GM20000 (cell line): ENCODE measurements around the gene ADRA2B.

Source experiments
- DNase-seq: peaks from one replicate; pipeline ENCODE4 v3.0.0; 2012; ENCODE audit warnings: low spot score
- TF ChIP-seq, protein P1 (sequence below): IDR thresholded peaks from 2 replicates; pipeline ENCODE4 v1.5.1; 2012; ENCODE audit warnings: mild to moderate bottlenecking, control low read depth; ENCODE audit errors: extremely low read depth, missing control alignments

The ADRA2B gene

DNA sequence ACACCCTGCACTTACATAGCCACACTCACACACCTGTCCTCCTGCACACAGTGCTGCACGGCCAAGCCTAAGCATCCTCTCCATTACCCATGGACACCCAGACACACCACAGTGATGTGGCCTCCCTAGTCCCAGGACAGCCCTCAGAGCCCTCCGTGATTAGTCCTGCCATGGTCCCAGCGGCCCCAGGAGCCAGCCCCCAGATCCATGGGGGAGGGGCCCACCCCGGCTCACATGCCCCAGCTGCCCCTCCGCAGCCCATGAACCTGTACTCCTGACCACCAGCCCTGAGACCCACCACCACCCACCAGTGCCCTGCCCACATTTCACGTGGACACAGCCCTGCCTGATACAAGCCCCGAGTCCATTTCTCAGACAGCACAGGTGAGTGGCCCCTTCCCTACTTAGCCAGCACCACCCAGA is 36.9 kb upstream of the ADRA2B start:
- no peak for DNase-seq
- TF ChIP-seq, protein P1, sequence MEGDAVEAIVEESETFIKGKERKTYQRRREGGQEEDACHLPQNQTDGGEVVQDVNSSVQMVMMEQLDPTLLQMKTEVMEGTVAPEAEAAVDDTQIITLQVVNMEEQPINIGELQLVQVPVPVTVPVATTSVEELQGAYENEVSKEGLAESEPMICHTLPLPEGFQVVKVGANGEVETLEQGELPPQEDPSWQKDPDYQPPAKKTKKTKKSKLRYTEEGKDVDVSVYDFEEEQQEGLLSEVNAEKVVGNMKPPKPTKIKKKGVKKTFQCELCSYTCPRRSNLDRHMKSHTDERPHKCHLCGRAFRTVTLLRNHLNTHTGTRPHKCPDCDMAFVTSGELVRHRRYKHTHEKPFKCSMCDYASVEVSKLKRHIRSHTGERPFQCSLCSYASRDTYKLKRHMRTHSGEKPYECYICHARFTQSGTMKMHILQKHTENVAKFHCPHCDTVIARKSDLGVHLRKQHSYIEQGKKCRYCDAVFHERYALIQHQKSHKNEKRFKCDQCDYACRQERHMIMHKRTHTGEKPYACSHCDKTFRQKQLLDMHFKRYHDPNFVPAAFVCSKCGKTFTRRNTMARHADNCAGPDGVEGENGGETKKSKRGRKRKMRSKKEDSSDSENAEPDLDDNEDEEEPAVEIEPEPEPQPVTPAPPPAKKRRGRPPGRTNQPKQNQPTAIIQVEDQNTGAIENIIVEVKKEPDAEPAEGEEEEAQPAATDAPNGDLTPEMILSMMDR, result no peak

DNA sequence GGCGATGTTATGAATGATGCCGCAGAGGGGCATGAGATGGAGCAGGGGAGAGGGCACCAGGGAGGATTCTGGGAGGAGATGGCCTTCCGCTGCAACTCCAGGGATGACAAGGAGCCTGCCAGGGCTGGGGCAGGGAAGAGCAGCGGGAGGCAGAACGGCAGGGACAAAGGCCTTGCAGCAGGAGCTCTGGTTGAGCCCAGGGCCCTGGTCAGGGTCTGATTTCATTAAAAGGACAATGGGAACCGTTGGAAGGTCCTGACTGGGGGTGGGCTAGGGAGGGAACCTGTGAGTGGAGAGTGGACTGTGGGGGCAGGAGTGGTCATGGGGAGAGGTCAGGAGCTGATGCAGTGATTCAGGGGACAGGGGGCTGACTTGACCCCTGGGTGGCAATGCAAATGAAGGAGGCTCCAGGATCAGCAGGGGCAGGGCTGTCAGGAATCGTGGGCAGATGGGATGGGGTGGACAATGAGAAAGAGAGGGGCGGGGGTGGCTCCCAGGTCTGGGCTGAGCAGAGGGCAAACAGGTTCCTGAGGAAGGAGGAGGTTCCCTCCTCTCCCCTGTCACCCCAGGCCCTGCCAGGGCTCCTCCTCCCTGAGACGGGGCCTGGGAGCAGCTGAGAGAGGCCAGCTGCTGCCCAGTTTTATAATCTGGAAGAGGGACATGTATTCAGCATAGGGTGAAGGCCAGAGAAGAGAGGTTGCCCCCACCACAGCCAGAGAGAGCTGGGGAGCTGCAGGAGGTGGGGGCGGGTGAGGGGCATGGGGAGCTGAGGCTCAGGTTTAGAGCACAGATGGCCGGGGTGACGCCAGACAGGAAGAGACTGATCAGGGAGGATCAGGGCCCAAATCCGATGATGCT is 36.2 kb upstream of the ADRA2B start:
- TF ChIP-seq, protein P1, result no peak
- no peak for DNase-seq

DNA sequence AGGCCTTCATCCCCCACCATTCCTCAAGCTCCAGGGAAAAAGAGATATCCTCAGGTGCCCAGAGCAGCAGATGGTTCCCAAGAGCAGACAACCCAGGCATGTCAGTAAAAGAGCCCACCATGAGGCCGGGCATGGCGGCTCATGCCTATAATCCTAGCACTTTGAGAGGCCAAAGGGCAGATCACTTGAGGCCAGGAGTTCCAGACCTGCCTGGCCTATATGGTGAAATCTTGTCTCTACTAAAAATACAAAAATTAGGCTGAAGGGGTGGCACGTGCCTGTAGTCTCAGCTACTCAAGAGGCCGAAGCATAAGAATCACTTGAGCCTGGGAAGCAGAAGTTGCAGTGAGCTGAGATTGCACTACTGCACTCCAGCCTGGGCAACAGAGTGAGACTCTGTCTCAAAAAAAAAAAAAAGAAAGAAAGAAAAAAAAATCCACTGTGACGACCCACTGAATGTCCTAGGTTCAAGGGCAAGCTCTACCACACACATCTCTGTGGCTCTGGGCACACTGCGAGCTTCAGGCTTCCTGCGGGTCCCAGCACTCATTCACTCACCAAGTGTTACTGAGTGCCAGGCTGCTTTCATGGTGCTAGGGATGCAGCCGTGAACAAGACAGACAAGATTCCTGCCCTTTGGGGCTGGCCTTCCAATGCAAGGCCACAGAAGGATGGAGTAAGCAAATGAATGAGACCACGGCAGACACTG is 35.4 kb upstream of the ADRA2B start:
- no peak for DNase-seq

DNA sequence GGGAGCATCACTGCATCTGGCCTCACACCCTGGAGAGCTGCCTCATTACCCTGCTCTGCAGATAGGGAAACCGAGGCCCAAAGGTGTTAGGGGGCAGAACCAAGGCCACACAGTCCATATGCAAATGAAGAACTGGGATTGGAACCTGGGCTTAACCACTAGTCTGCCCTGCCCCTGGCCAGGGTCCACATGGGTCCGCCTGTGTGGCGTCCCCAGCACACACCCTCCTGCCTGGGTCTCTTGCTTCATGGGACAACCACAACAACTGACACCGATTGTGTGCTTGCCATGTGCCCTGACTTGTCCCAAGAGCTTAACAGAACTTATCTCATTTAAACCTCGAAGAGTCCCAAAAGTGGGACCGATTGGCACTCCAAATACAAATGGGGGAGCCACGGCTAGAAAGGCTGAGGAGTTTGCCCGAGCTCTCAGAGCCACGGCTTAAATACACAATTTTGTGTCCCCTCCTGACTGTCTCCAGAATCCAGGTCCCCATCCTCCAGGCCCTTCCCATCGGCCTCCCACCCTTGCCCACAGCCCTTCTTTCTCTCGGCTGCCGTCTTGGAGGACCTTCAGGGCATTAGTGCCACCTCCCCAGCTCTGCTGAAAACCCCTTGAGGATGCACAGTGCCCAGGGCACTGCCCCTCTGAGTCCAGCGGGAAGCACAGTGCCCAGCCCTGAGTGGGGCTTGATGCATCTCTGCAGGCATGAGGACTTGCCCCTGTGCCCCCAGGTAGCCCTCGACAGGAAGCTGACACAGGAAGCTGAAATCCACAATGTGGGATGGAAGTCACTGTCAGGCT is 34.6 kb upstream of the ADRA2B start:
- no peak for DNase-seq
- TF ChIP-seq, protein P1, result no peak

More for the DNA sequence above, 35.4 kb upstream of the ADRA2B start:
- TF ChIP-seq, protein P1, result no peak

DNA sequence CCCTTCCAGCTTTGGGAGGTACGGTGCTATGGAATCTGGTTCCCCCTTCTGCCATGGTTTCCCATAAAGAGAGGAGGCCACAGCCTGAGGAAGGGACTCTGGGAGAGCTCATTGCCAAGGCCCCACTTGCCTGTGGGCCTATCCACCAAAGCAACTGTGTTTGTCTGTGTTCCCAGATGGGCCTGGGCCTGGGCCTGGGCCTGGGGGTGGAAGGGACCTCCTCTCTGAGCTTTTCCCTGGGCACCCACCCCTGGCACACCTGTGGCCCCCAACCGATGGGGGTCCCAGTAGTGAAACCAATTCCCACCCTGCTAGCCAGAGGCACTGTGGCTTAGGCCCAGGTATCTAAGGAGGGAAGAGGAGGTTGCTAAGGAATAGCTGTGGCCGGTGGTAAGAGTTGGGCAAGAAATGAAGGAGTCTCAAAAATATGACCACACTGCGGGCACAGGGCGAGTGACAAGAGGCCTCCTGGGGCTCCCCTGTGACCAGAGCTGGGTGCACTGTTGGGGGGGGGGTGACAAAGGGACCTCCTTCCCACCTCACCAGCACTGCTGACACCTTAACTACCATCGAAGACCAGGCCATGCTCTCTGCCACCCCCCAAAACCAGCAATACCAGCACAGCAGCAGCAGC is 33.8 kb upstream of the ADRA2B start:
- DNase-seq, result no peak
- TF ChIP-seq, protein P1, result no peak

DNA sequence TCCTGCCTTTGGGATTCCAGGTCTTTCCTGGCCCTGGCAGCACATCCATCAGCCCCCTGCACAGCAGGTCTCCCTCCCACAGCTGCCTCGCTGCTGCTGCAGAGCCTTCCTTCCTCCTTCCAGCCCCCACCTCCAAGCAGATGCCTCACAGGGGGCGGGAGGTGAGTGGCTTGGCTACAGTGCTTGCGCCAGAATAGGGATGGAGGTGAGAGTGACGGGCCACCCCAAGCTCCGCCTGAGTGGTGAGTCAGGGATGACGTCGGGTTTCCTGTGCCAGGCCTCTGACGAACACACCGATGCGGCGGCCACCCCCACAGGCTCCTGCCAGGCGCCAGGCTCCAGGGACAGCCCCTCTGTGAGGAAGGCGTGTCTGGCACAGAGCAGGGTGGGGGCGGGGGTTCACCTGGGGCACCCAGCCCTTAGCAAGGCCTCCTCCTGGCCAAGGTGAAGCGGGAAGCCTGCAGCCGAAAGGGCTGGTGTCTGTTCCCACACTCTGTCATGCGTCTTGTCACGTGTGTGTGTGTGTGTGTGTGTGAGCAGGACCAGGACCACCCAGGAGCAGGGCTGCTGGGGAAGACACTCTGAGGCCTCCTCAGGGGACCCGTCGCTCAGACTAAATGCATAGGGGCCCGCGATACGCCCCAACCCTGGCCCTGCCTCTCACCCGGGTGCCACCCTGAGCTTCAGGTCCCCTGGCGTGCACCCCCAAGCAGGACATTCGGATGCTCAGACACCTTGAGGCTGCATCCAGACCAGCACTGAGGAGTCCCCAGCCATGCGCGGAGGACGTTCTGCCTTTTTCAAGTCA is 32.2 kb upstream of the ADRA2B start:
- TF ChIP-seq, protein P1, result no peak
- DNase-seq, result peak; percentile 80
